Breast epithelium (tissue), 3 donors: ENCODE measurements around the gene ADGRF4.

ENCODE experiments used
- POLR2A ChIP-seq: fragments of 450-650 bp; IDR thresholded peaks from one replicate; pipeline ENCODE4 v1.6.1; 2016; ENCODE audit warnings: antibody characterized with exemption, mild to moderate bottlenecking, moderate library complexity
- POLR2AphosphoS5 ChIP-seq, 3 donors: sonication (generic); formaldehyde crosslinking; IDR thresholded peaks; one replicate each; pipeline ENCODE4 v1.6.1; 2017; ENCODE audit warnings: antibody characterized with exemption in 3 of 3
- TF ChIP-seq, protein P1 (sequence below), 3 donors: fragments of 450-650 bp; IDR thresholded peaks; one replicate each; pipeline ENCODE4 v1.5.1; 2016 to 2017; ENCODE audit warnings: antibody characterized with exemption in 3 of 3, mild to moderate bottlenecking in 3 of 3, moderate library complexity in 3 of 3

DNA sequence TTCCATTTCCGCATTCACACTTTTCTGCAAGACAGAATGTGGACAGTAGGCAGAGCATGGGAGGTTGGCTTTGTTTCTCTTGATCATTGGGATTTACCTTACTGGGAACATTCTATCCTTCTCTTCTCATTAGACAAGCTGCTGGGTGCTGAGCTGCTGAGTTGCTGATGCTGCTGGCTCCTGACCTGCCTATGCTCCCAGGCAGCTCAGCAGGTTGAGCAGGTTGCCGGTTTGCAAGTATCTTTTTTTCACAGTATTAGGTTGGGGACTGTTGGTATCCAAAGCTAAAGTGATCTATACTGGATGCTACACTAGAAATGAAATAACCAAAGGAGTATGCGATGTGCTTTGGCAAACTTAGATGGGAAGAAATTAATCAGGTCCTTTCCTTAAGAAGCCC lies 23.7 kb upstream of the ADGRF4 start:
- TF ChIP-seq POLR2A: no peak
- TF ChIP-seq, protein P1, sequence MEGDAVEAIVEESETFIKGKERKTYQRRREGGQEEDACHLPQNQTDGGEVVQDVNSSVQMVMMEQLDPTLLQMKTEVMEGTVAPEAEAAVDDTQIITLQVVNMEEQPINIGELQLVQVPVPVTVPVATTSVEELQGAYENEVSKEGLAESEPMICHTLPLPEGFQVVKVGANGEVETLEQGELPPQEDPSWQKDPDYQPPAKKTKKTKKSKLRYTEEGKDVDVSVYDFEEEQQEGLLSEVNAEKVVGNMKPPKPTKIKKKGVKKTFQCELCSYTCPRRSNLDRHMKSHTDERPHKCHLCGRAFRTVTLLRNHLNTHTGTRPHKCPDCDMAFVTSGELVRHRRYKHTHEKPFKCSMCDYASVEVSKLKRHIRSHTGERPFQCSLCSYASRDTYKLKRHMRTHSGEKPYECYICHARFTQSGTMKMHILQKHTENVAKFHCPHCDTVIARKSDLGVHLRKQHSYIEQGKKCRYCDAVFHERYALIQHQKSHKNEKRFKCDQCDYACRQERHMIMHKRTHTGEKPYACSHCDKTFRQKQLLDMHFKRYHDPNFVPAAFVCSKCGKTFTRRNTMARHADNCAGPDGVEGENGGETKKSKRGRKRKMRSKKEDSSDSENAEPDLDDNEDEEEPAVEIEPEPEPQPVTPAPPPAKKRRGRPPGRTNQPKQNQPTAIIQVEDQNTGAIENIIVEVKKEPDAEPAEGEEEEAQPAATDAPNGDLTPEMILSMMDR (IDR thresholded peaks at IDR 0.05): no peak
- no peak for TF ChIP-seq POLR2AphosphoS5 (IDR thresholded peaks at IDR 0.05)
